HG03280 (cell line): Measurements from ENCODE around the gene ILDR2.

ENCODE experiments used
- ATAC-seq: cut with Tn5 transposase; IDR thresholded peaks from one replicate; pipeline ENCODE4 v1.9.1; 2021; ENCODE audit warnings: mild to moderate bottlenecking, moderate library complexity; ENCODE audit not compliant: unreplicated experiment

ILDR2 gene

DNA sequence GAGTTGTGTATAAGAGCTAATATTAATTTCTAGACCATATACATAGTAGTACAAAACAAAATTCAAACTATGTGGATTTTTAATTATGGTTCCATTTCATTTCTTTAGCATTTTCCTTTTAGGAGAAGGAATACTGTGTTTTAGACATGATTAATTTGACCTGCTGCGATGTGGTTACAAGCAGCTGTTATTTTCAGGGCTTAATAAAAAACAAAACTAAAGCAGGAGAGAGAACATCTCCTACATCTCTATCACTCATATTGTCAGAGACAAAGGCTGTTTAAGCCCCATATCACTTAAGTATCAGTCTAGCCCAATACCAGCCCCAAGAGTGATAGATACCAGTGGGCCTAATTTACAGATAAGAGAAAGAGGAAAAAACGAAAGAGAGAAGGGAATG is 47.6 kb downstream of the ILDR2 start:
- ATAC-seq = no peak

DNA sequence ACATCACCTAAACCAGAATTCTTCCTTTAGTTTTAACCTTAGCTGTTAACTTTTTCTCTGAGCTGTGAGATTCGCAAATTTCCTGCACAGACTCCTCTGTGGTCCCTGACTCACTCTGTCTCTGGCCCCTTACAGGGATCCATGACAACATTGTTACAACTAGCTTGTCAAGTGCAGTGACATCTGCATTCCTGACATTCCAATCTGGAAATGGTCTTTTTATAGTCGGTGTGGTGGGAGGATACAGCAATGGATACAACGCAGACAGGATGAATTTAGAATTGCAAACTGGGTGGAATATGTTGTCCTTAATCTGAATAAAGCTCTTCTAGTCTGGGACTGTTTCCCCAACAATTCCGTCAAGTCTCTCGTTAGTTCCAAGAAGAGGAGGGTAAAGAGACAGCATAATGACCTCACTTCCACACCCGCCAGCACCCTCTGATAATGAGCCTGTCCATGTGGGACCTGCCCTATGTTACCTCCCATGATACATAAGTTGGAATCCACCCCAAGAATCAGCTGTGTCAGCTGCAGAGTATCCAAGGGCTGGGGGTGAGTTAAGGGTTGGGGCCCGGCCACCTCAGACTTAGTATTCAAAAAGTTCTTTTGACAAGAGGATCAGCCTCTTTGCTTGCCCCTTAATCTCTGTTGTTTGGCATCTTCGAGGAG is 49.4 kb downstream of the ILDR2 start:
- no peak for ATAC-seq

DNA sequence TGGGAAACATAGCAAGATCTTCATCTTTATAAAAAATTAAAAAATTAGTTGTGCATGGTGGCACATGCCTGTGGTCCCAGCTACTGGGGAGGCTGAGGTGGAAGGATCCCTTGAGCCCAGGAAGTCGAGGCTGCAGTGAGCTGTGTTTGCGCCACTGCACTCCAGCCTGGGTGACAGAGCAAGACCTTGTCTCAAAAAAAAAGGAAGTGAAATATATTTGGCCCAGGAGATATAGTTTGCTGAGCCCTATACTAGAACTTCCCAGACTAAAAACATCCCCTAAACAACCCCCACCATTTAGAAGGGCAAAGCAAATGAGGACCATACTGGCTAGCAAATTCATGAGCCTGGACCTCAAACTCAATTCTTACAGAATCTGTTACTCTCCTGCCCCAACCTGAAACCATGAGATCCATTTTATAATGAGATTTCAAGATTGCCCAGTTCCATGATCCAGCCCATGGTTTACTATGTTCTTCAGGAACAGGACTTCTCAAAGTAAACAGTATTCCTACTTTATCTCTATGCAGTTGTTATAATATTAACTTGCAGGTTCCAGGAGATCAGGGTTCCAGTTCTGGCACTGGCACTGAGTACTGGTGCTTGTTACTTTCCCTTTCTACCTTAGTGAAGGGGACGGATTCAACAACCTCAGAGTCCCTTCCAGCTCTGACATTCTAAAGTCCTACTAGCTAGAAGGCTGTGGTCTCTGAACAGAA is 50.4 kb downstream of the ILDR2 start:
- ATAC-seq = no peak

DNA sequence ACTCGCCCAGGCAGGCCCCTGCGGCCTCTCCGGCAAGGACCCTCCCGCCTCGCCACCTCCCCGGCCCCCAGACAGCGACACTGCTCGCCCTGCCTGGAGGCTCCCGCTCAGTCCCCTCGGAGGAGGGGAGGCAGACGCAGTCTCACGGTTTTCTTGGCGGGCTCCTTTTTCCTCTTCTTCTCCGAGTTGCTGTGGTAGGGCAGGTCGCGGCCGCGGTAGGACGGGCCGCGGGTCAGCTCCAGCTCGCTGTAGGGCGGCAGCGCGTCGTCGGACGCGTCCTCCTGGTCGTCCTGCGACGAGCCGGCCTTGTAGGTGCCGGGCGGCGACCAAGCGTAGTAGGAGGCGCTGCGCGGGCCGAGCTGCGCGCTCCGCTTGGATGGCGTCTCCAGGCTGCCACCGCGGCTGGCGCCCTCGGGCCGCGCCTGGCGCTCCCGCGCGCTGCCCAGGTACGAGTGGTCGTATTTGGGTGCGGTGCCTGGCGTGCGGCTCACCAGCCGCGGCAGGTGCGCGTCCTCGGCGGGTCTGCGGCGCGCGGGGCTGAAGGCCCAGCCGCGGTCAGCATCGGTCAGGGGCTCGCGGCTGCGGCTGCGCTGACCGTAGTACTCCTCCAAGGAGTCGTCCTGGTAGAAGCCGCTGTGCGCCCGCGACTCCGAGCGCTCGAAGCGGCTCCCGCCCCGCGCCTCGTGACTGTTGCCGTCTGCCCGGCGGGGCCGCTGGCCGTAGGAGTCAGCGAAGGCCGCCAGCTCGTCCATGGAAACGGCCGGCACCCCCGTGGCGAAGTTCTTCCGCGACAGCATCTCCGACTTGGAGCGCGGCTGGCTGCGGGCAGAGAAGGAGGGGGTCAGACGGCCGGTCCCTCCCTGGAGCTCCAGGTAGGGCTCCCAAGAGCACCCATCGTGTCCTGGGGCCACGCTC is 54.5 kb downstream of the ILDR2 start:
- no peak for ATAC-seq

DNA sequence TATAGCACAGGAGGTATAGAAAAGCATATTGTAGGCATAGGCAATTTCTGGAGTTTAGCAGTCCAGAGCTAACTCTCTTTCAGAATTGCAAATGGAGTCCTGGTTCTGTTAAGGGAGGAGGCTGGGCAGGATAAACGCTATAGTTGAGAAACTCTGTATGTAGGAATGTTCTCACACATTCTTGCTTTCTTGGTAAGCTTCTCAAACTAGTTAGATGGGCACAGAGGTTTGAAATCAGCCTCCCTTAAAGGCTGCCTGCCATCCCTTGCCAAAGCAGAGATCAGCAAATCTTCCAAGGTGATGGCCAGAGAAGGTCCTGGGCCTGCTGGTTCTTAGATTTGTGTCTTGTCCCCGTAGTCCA is 56.4 kb downstream of the ILDR2 start:
- no peak for ATAC-seq

DNA sequence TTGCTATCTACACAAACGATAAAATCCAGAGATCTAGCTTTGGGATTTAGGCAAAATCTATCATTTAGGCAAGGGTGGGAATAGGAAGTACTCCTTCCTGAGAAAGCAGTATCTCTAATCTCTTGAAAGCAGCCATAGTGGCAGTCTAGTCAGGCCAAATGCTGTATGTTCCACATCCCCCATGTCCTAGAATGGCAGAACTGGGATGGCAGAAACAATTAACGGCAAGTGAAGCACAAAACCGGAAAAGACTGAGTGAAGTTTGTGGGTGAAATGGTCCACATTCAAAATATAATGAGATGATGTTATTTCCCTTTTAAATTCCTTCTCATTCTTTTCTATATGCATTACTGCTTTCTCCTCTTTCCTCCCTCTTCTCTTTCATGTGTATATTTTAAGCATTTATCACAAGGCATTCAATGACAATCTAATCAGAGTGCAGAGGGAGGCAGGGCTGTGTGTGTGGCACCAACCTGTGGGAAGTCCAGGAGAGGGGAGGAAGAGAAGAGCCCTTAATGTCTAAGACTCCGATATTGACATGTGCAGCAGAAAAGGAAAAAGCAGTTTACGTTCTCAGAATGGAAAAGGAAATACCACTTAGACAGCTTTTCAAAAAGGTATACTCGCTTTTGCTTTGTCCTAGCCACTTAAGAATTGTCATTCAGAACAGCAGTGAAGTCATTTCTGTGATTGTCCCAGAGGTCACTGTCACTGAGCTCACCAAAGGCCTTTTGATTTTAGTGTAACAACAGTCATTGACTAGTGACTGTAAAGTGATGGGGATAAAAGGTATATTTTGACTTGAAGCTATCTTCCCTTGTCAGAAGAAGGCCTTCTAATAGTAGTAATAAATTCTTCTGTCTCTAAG is 57.0 kb downstream of the ILDR2 start:
- ATAC-seq = no peak

DNA sequence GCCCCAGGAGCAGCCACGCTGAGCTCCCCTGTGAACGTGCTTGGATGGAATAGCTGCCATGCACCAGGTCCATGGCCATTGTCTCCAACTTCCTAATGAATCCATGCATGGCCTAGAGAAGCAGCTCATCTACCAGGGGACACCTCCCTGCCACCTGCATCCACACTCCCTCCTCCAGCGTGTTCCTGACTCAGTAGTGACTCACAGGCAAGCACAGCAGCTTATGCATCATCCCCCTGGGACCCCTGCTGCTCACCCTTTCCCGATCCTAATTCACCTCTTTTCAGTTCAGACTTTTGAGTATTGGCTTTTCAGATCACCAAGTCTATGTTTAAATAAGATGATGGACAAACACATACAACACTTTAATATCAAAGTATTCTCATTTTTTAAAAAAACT is 59.4 kb downstream of the ILDR2 start:
- no peak for ATAC-seq

DNA sequence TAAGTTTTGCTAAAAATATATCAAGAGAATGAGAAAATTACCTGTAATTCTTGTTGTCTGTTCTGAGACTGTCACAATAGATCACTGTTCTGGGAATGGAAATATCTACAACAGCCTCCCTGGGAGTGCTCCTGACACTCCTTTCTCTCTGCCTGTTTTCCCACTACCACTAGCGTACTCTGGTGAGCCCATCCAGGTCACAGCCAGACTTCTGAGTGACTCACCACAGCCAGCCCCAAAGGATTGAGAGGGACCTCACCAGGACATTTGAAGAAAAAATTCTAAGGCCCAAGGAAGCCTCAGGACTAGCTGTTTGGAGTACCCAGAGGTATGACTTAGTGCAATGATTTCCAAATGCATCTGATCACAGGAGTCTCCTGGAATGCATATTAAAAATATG is 60.3 kb downstream of the ILDR2 start:
- no peak for ATAC-seq

DNA sequence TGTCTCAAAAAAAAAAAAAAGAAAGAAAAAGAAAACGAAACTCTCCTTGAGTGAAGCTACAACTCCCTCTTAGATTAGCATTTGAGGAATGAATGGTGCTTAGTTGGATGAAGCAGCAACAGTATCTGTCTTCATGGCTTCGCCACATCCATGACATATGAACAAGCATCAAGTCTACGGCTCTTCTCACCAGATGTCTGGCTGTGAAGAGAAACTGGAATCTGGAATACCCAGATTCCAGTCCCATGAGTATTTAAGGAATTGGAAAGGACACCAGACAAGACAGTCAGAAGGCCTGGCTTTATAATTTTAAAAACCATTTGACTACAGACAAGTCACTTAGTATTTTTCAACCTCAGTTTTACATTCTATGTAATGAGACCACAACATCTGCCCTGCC is 61.2 kb downstream of the ILDR2 start:
- no peak for ATAC-seq

DNA sequence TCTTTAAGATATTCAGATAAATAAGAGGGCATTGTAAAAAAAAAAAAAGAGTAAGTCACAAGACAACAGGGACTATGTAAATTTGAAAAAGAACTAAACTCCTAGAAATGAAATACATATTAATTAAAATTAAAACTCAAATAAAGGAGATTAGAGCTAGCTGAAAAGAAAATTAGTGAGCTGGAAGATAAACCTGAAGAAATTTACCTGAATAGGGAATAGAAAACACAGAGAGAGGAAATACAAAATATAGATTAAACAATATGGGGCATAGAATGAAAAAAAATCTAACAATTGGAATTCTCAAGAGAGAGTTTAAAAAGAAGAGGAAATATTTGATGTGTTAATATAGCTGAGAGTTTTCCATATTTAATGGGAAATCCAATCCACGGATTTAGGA is 63.7 kb downstream of the ILDR2 start:
- ATAC-seq = no peak

DNA sequence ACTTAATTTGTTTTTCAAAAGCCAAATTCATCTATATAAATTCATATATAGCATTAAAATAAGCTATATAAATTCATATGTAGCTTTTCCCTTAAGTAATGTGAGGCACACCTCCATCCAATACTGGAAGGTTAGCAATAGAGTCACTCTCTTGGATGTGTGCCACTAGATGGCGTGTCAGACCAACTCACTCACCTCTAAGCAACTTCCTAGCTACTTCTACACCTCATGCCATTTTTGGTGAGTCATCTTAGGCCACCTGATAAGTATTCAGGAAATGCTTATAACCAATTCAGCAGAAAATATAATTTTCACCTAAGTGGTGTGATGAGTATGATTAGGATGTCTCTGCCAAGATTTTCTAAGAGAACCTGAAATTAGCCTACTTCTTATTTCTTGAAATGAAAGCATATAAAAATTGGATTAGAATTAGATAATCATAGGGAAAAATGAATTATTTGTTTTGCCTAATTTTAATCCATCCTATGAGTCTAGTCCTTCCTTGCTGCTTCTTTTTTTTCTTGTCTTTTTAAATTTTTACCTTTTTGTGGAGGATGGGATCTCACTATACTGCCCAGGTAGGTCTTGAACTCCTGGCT is 64.8 kb downstream of the ILDR2 start:
- peak; percentile 96 for ATAC-seq

DNA sequence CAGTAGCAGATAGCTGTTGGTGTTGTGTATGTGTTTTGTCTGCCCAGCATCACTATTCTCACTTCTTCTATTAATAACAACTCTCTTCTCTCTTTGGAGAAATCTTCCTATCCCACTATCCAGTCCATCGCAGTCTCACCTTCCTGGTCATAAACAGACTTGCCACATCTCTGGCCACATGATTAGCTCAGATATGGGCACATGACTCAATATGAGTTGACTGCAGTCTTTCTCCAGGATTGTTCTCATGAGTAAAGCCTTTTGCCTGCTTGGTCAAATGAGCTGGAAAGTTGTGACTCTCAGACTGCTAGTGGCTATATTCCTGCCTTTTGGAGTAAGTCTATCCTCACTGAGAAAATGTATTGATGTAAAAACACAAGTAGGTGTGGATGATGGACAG is 66.4 kb downstream of the ILDR2 start:
- no peak for ATAC-seq

DNA sequence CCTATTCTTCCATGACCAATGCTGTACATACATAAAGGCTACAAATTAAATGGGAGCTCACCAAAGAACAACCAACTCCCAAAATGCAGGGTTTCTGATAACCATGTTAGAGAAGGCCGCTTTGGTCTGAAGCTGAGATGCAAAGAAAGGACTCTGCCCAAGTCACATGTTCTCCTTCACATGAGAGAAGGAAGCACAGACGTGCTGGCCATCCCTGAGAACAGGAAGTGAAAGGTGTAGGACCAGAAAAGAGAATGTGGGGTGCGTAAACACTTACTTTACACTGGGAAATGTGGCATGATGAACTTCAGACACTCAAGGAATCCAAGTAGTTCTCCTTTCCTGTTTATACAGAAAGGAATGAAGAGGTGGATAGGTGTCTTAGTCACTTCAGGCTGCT is 67.6 kb downstream of the ILDR2 start:
- ATAC-seq = no peak

DNA sequence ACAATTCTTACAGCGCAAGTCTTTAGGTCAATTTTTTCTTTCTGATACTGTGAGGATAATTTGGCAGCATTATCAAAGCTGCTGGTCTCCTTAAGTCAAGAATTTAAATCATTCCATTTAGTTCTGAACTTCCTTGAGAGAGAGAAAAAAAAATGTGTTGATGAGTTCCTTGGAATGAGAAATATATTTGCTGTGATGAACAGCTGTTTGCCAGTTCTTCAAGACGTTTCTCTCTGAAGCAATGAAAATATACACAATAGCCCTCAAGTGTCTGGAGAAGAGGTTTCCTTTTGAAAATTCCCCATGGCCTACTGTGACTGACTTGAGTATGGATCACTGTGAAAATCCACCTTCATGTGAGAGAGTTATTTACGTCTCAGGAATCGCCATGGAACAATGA is 68.3 kb downstream of the ILDR2 start:
- no peak for ATAC-seq

DNA sequence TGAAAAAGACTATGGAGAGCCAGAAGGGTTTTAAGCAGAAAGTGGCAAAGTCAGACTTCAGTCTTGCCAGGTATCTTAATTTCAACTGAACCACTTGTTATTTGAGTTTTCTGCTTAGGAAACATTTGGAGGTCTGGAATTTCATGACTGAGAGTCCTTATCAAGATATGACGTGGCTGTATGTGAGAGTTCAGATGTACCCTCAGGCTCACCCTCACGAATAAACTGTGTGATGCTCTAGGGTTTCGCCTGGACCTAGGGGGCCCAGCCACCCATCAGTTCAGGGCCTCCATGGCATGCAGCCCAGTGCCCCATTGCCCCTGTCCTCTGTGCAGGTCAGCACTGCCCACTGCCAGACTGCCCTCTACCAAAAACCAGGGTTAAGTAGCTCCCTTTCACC is 68.7 kb downstream of the ILDR2 start:
- no peak for ATAC-seq

DNA sequence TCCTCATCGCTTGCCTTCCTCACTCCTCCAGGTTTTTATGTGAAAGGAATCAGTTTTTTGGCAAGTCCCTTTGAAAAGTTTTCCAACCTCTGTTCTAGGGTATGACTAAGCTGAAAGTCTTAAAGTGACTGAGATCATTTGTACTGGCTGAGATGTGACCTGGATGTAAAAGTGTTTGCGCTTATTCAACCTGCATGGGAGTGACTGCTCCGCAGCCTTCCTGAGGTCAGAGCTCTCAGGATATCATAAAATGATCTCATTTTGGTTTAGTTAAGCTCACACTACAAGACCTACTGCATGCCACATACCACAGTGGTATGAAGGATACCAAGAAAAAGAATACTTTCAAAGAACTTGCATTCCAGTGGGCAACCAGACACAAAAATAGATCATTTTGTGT is 69.4 kb downstream of the ILDR2 start:
- no peak for ATAC-seq

DNA sequence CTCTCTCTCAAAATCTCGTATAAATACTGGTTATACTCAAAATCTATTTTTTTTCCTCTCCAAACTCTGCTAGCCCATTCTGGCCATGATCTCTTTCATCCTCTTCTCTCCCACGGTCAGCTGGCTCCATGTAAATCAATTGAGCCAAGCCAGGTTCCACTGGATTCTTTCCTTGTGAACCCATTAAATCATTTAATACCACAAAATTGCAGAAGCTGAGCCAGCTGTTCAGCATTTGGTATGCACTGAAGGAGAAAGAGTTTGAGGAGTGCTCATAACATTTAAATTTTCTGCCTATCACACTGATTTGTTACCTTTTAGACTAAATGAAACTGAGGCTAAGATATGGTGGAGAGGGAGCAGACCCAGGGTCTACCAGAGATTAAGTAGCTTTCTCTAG is 70.2 kb downstream of the ILDR2 start:
- ATAC-seq = no peak

DNA sequence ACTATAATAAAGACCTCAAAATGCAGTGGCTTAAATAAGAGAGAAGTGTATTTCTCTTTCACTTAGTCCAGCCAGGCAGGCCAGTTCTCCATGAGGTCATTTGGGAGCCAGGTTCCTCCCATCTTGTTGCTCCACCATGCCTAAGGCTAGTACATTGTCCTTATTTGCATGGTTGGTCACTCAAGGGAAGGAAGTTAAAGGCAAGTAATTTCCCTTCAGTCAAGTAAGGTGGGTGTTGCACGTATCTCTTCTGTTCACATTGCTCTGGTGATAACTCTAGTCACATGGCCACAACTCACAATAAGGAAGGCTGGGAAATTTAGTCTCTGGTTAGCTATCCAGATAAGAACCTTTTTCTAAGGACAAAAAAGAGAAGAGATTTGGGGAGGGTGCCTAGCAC is 72.1 kb downstream of the ILDR2 start:
- no peak for ATAC-seq

DNA sequence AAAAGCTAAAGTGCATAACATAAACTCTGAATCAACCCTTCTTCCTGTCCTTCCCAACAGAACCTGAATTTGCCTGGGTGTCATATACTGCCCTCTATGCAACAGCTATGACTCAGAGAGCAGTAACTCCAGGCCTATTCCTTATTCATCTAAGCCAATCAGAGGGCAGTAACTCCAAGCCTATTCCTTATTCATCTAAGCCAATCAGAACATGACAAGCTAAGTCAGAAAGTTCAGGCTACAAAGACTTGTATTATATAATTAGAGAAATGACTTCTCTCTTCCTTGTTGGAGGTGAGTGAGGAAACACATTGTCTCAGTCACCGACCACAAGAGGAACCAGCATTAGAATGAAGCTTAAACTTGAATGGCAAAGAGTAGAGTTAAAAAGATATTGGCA is 73.1 kb downstream of the ILDR2 start:
- no peak for ATAC-seq

DNA sequence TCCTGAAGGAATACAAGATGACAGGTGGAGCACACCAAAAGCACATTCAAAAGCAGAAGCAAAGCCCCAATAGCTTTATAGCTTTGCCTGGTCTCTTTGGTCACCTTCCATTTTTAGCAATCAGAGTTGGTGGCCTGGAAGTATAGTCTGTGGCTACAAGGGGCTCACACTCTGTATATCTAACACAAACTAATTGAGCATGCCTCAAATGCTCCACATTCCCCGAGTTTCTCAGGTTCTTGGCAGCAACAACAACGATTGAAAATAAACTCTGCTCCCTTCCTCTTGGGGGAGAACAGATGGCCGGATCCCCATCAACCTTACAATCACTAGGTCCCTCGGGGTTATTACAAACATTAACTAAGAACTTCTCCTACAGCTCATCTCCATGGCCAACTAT is 74.4 kb downstream of the ILDR2 start:
- no peak for ATAC-seq

DNA sequence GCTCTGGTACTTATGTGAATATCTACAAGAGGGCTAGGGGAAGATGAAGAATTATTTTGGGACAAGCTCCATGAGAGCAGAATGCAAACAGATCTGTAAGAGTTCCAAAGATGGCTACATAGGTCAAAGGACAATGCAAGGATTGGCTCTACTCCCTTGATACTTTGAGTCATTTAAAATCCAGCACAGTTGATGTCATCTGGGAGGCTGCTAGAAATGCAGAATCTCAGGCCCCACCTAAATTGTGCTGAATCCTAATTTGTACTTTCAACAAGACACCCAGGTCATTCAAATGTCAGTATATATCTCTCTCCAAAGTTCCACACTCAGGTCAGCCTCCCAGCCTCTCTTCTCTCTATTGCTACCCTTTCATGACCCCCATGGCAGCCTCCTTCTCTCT is 75.6 kb downstream of the ILDR2 start:
- ATAC-seq = no peak
